GM12878 (cell line): ENCODE measurements around the gene JAG2. TPM values are rescaled to one million over a fixed set of nuclear protein-coding genes. Genes with fewer than 3 reads are reported as not detected.

Experiments
- ATAC-seq: fragments of 200-7000 bp; cut with Tn5 transposase; 3 replicates; pipeline ENCODE4 v1.9.1; 2020; ENCODE audit warnings: mild to moderate bottlenecking, moderate library complexity
- BruUV-seq: library from RNA; stranded (reverse); fragments of 400-500 nt; replicated peaks from 2 replicates; lab custom pipeline; 2021; lab: Mats Ljungman, UMichigan
- CTCF ChIA-PET: fragments of 300-600 bp; sonication (Branson Sonifier 250); formaldehyde crosslinking; extraction: SDS; loops from one replicate; lab custom pipeline; 2021; ENCODE audit warnings: inconsistent platforms; lab: Yijun Ruan, JAX
- POLR2A ChIA-PET: fragments of 350-600 bp; formaldehyde crosslinking; extraction: SDS; loops from one replicate; lab custom pipeline; 2021; ENCODE audit warnings: inconsistent platforms; lab: Charles Lee
- RAD21 ChIA-PET: fragments of 300-600 bp; sonication (Branson Sonifier 250); formaldehyde crosslinking; loops from one replicate; lab custom pipeline; 2023; ENCODE audit warnings: antibody characterized with exemption; ENCODE audit not compliant: unreplicated experiment; lab: Charles Lee
- SMC1A ChIA-PET: fragments of 300-600 bp; sonication (Branson Sonifier 250); formaldehyde crosslinking; loops from one replicate; lab custom pipeline; 2023; ENCODE audit not compliant: unreplicated experiment, uncharacterized antibody; lab: Charles Lee
- DNase-seq: peaks from one replicate; pipeline ENCODE4 v3.0.0-alpha.2; 2011; ENCODE audit warnings: low read depth, low spot score
- FAIRE-seq: peaks from 3 replicates; lab custom pipeline; 2011; peaks lifted over from hg19 to GRCh38; lab: Jason Lieb, UNC
- H2AFZ ChIP-seq: 2 replicates; pipeline ENCODE4 v1.6.0; 2011; ENCODE audit warnings: low read depth, low read length, control low read depth; ENCODE audit not compliant: control insufficient read depth
- H3K27ac ChIP-seq: 2 replicates; pipeline ENCODE4 v1.5.1; 2011; ENCODE audit warnings: control low read depth; ENCODE audit not compliant: control insufficient read depth, insufficient read depth
- H3K27me3 ChIP-seq, 2 experiments: replicated peaks in 1 of 2; 2 replicates each; pipeline versions ENCODE4 v1.6.0 to v1.6.1; 2011; ENCODE audit warnings: low read length in 1 of 2; ENCODE audit not compliant: control insufficient read depth in 2 of 2, insufficient read depth in 2 of 2
- H3K36me3 ChIP-seq, 2 experiments: 2 replicates each; pipeline ENCODE4 v1.5.1; 2011; ENCODE audit warnings: low read length in 1 of 2; ENCODE audit not compliant: control insufficient read depth in 2 of 2, insufficient read depth in 2 of 2
- H3K4me1 ChIP-seq: 2 replicates; pipeline ENCODE4 v1.6.1; 2011; ENCODE audit warnings: mild to moderate bottlenecking, low read length, moderate library complexity, mixed read lengths; ENCODE audit not compliant: control insufficient read depth, insufficient read depth
- H3K4me2 ChIP-seq: 2 replicates; pipeline ENCODE4 v1.6.0; 2011; ENCODE audit warnings: control low read depth; ENCODE audit not compliant: control insufficient read depth, insufficient read depth
- H3K4me3 ChIP-seq: fragments of 200-600 bp; sonication (generic); 2 replicates; pipeline ENCODE4 v1.5.1; 2016
- H3K79me2 ChIP-seq: 2 replicates; pipeline ENCODE4 v1.6.0; 2011; ENCODE audit warnings: low read length; ENCODE audit not compliant: control insufficient read depth, insufficient read depth
- H3K9ac ChIP-seq: 2 replicates; pipeline ENCODE4 v1.8.0; 2011; ENCODE audit warnings: low read length, control low read depth, mixed read lengths; ENCODE audit not compliant: control insufficient read depth, insufficient read depth
- H3K9me3 ChIP-seq: replicated peaks from 3 replicates; pipeline ENCODE4 v1.5.1; 2011; ENCODE audit warnings: mild to moderate bottlenecking, low read length; ENCODE audit not compliant: control insufficient read depth, insufficient read depth
- H4K20me1 ChIP-seq: 2 replicates; pipeline ENCODE4 v1.6.0; 2011; ENCODE audit not compliant: control insufficient read depth, insufficient read depth
- ASH2L ChIP-seq: fragments of 300-600, 200-600 bp; sonication (generic); IDR thresholded peaks from 2 replicates; pipeline ENCODE4 v1.6.1; 2017; ENCODE audit warnings: low read depth, mild to moderate bottlenecking, borderline replicate concordance
- CBFB ChIP-seq: IDR thresholded peaks from 2 replicates; pipeline ENCODE4 v1.6.1; 2016; ENCODE audit warnings: antibody characterized with exemption, low read depth
- CHD4 ChIP-seq: fragments of 200-600 bp; sonication (generic); IDR thresholded peaks from 2 replicates; pipeline ENCODE4 v1.6.1; 2016; ENCODE audit warnings: mild to moderate bottlenecking
- IKZF1 ChIP-seq: fragments of 450-650 bp; conservative IDR thresholded peaks from 2 replicates; pipeline ENCODE4 v1.6.1; 2017; ENCODE audit warnings: antibody characterized with exemption, mild to moderate bottlenecking
- IKZF2 ChIP-seq, 2 experiments: fragments of 450-650 bp; IDR thresholded peaks; 2 replicates each; pipeline ENCODE4 v1.6.1; 2017; ENCODE audit warnings: mild to moderate bottlenecking in 2 of 2, moderate library complexity in 2 of 2
- JUND ChIP-seq: IDR thresholded peaks from 2 replicates; pipeline ENCODE4 v1.6.1; 2012; ENCODE audit warnings: low read depth, mild to moderate bottlenecking, low read length, improper control_type of control experiment, moderate library complexity
- MXI1 ChIP-seq: fragments of 150-350 bp; IDR thresholded peaks from 2 replicates; pipeline ENCODE4 v1.6.1; 2011; ENCODE audit warnings: low read depth, mild to moderate bottlenecking, inconsistent platforms, low read length, improper control_type of control experiment
- NR2F1 ChIP-seq: fragments of 450-650 bp; conservative IDR thresholded peaks from 2 replicates; pipeline ENCODE4 v1.6.1; 2017; ENCODE audit warnings: mild to moderate bottlenecking
- ZNF24 ChIP-seq: fragments of 450-650 bp; IDR thresholded peaks from 2 replicates; pipeline ENCODE4 v1.6.1; 2017; ENCODE audit warnings: antibody characterized with exemption, mild to moderate bottlenecking
- WGBS: methylation state at CpG from one replicate; pipeline ENCODE4 v1.1.6; 2016; ENCODE audit warnings: low lambda C conversion rate; ENCODE audit not compliant: insufficient replicate concordance, insufficient coverage; ENCODE audit errors: missing lambda C conversion rate; 5-methylcytosine and 5-hydroxymethylcytosine counted together
- in situ Hi-C: fragments of 300-500 bp; cut with MboI; formaldehyde crosslinking; loops from 9 replicates; pipeline ENCODE4 v1.14.3; 2018; ENCODE audit warnings: mixed read lengths
- intact Hi-C: fragments of 100-400 bp; cut with micrococcal nuclease; formaldehyde crosslinking; loops from one replicate; pipeline ENCODE4 v1.14.2; 2022; ENCODE audit not compliant: unreplicated experiment
- polyA plus RNA-seq, 11 experiments: library from polyadenylated mRNA; depleted of rRNA in 4 of 11; unstranded in 6 of 11; stranded (reverse) in 5 of 11; fragments of >200 nt; fragmentation: Nextera tagmentation in 4 of 11; fragmentation: Illumina TruSeq in 1 of 11; extraction: Ambion mirVana in 4 of 11; extraction: Trizol in 1 of 11; gene quantifications; 1 replicate in 1 of 11; 2 replicates in 10 of 11; pipeline versions ENCODE4 v1.2.1 to v1.2.3, GENCODE V29; 2011 to 2016; ENCODE audit warnings: inconsistent platforms in 2 of 11, missing spikeins in 2 of 11, low read depth in 1 of 11
- total RNA-seq, 4 experiments: library from RNA; depleted of rRNA in 3 of 4; stranded (reverse); fragments of >200 nt in 3 of 4; fragmentation: Illumina TruSeq in 1 of 4; extraction: Trizol in 1 of 4; gene quantifications; 2 replicates each; pipeline versions ENCODE4 v1.2.1 to v1.2.3, GENCODE V29; 2013 to 2021
- TF ChIP-seq, protein P1 (sequence below): fragments of 450-650 bp; IDR thresholded peaks from 2 replicates; pipeline ENCODE4 v1.6.1; 2017; ENCODE audit warnings: mild to moderate bottlenecking, moderate library complexity
- TF ChIP-seq, protein P2 (sequence below): IDR thresholded peaks from 2 replicates; pipeline ENCODE4 v1.6.1; 2012; ENCODE audit warnings: low read depth, low read length, improper control_type of control experiment
- TF ChIP-seq, protein P3 (sequence below): fragments of 450-650 bp; IDR thresholded peaks from 2 replicates; pipeline ENCODE4 v1.6.1; 2014; ENCODE audit warnings: mild to moderate bottlenecking
- TF ChIP-seq, protein P4 (sequence below): fragments of 450-650 bp; IDR thresholded peaks from 2 replicates; pipeline ENCODE4 v1.6.1; 2017; ENCODE audit warnings: mild to moderate bottlenecking

The JAG2 gene
- total and polyA plus RNA-seq, 10 of the 15 experiments (the other 5 are each of a cell fraction or from before 2014, with no cell fraction given): 0.04 to 0.14 (median 0.06) TPM; not detected in 5

DNA sequence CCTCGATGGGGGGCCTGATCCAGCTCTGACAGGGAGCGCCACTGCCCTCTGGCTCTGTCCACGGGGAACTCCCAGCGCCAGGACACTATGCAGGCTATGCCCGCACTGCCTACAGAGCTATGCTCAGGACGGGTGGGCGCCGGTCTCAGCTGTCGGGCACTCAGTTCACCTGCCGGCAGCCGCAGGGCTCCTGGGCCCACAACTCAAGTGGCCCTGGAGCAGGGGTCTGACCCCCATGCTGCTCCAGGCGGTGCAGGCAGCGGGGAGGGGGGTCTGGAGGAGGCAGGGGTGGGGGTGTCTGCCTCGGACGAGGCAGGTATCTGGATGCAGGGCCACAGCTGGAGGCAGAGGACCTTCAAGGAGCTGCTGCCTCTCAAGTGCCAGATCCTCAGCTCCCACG lies 41.1 kb upstream of the JAG2 start (continued):
- TF ChIP-seq, protein P1, sequence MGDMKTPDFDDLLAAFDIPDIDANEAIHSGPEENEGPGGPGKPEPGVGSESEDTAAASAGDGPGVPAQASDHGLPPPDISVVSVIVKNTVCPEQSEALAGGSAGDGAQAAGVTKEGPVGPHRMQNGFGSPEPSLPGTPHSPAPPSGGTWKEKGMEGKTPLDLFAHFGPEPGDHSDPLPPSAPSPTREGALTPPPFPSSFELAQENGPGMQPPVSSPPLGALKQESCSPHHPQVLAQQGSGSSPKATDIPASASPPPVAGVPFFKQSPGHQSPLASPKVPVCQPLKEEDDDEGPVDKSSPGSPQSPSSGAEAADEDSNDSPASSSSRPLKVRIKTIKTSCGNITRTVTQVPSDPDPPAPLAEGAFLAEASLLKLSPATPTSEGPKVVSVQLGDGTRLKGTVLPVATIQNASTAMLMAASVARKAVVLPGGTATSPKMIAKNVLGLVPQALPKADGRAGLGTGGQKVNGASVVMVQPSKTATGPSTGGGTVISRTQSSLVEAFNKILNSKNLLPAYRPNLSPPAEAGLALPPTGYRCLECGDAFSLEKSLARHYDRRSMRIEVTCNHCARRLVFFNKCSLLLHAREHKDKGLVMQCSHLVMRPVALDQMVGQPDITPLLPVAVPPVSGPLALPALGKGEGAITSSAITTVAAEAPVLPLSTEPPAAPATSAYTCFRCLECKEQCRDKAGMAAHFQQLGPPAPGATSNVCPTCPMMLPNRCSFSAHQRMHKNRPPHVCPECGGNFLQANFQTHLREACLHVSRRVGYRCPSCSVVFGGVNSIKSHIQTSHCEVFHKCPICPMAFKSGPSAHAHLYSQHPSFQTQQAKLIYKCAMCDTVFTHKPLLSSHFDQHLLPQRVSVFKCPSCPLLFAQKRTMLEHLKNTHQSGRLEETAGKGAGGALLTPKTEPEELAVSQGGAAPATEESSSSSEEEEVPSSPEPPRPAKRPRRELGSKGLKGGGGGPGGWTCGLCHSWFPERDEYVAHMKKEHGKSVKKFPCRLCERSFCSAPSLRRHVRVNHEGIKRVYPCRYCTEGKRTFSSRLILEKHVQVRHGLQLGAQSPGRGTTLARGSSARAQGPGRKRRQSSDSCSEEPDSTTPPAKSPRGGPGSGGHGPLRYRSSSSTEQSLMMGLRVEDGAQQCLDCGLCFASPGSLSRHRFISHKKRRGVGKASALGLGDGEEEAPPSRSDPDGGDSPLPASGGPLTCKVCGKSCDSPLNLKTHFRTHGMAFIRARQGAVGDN: no peak
- TF ChIP-seq CBFB (no peak), CHD4 (no peak), MXI1 (no peak), ASH2L (no peak)
- TF ChIP-seq, protein P2, sequence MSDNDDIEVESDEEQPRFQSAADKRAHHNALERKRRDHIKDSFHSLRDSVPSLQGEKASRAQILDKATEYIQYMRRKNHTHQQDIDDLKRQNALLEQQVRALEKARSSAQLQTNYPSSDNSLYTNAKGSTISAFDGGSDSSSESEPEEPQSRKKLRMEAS: no peak

DNA sequence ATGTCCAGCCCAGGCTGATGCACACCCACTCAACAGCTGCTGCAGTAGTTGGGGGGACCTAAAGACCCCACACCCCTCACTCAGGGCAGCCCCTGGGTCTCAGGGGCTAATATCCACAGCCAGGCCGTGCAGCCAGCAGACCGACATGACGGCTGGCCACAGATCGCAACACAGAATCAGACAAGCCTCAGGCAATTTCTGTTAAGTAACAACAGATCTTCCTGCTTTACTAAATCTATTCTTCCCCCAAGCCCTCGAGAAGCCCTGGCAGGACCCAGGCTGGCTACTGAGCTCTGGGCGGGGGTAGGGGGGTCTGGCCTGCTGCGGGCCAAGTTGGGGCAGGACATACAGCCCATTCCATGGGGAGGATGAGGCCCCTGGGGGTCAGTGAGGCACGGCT lies 40.5 kb upstream of the JAG2 start:
- WGBS: 84% methylated on average over 8 of the region's 8 CpGs
- ChIA-PET CTCF (no interaction called here), SMC1A (no interaction called here), RAD21 (no interaction called here), POLR2A (no interaction called here)
- in situ Hi-C loops: no loop called here
- ATAC-seq: no peak
- FAIRE-seq: no peak
- H3K9ac ChIP-seq: no peak overlapping the region
- no peaks in the 10 kb centered on the region for H3K4me1 ChIP-seq
- H3K27ac ChIP-seq: no peak overlapping the region
- no peak overlapping the region for H2AFZ ChIP-seq
- H3K27me3 ChIP-seq: no peaks in the 10 kb centered on the region
- H3K36me3 ChIP-seq: peaks cover 0 to 9% of the 10 kb centered on the region in 2 experiments; a peak in 2 of 4 replicates
- no TSS peak for BruUV-seq
- TF ChIP-seq, protein P3, sequence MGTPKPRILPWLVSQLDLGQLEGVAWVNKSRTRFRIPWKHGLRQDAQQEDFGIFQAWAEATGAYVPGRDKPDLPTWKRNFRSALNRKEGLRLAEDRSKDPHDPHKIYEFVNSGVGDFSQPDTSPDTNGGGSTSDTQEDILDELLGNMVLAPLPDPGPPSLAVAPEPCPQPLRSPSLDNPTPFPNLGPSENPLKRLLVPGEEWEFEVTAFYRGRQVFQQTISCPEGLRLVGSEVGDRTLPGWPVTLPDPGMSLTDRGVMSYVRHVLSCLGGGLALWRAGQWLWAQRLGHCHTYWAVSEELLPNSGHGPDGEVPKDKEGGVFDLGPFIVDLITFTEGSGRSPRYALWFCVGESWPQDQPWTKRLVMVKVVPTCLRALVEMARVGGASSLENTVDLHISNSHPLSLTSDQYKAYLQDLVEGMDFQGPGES: no peak
- TF ChIP-seq NR2F1 (no peak), IKZF1 (no peak), IKZF2 (IDR thresholded peaks at IDR 0.05) (no peak), JUND (no peak), ZNF24 (no peak)
- TF ChIP-seq, protein P4, sequence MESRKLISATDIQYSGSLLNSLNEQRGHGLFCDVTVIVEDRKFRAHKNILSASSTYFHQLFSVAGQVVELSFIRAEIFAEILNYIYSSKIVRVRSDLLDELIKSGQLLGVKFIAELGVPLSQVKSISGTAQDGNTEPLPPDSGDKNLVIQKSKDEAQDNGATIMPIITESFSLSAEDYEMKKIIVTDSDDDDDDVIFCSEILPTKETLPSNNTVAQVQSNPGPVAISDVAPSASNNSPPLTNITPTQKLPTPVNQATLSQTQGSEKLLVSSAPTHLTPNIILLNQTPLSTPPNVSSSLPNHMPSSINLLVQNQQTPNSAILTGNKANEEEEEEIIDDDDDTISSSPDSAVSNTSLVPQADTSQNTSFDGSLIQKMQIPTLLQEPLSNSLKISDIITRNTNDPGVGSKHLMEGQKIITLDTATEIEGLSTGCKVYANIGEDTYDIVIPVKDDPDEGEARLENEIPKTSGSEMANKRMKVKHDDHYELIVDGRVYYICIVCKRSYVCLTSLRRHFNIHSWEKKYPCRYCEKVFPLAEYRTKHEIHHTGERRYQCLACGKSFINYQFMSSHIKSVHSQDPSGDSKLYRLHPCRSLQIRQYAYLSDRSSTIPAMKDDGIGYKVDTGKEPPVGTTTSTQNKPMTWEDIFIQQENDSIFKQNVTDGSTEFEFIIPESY: no peak
- no peaks in the 10 kb centered on the region for H3K79me2 ChIP-seq
- intact Hi-C loops: no loop called here
- DNase-seq: no peak
- H3K9me3 ChIP-seq: no peaks in the 10 kb centered on the region
- H3K4me2 ChIP-seq: no peak overlapping the region
- no peaks in the 10 kb centered on the region for H4K20me1 ChIP-seq
- no peak overlapping the region for H3K4me3 ChIP-seq
